ENCODE data around the gene CFAP61. TPM values are rescaled to one million over a fixed set of nuclear protein-coding genes. Genes with fewer than 3 reads are reported as not detected.

The CFAP61 gene
- total RNA-seq, 6 donors from 2014 or later = 0.37 to 14.3 (median 6.1) TPM

DNA sequence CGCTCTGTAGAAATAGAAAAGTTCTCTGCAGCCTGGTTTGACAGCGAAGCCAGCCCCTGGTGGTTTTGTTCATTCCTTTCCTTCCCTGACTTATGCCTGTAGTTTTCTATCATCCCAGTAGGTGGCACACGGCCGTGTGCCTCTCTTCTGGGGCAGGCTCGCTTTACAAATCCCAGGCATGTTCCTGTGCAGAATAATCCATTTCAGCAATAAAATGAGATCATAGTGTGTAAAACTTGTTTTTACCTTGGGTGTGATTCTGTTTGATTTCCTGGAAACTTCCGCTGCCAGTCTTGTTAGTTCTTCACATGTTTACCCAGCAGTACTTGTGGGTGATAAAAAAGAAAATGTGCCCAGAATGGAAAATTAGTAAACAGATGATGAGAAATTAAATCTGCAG, 308.1 kb downstream of the CFAP61 start:
- no peak for DNase-seq
- H3K27me3 ChIP-seq = peaks cover 0 to 32% (median 20%) of the 10 kb centered on the region in 4 donors

DNA sequence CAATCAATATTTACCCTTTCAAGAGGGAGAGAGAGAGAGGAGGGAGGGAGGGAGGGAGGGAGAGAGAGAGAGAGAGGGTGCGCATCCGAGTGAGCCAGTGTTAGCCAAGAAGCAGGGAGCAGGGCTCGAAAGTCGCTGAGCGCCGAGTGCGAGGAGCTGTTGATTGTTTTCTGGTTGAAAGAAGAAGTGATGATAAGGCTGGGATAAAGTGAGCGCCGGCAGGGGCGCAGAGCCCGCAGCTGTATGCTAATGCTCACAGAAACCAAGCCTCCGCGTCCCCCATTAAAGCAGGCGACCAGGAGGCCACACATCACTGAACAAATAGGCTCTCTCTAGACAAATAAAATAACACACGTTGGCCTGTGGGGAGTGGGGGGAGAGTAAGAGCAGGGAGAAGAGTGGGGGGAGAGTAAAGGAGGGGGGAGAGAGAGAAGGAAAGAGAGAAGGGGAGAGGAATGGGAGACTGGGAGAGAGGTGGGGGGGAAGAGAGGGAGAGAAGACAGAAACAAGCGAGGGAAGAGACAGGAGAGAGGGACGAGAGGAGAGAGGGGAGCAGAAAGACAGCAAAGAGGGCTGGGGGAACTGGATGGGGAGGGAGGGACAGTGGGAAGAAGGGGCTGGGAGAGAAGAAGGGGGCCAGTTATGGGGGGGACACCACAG, 310.6 kb downstream of the CFAP61 start:
- no peak for ATAC-seq (ENCODE audit: low FRiP score in 2 of 2)
- DNase-seq = peak in 1 of 2 donors; percentile 25
- Histone ChIP-seq H3K27me3 (peaks cover 0 to 54% (median 33%) of the 10 kb centered on the region in 4 donors), H3K4me1 (peaks cover 22 to 46% (median 34%) of the 10 kb centered on the region in 4 donors), H3K4me3 (no peak overlapping the region), H3K36me3 (no peaks in the 10 kb centered on the region), H3K9me3 (no peaks in the 10 kb centered on the region), H3K27ac (no peak overlapping the region)
- TF ChIP-seq EP300 (IDR thresholded peaks at IDR 0.05) = no peak
- TF ChIP-seq, protein P1, sequence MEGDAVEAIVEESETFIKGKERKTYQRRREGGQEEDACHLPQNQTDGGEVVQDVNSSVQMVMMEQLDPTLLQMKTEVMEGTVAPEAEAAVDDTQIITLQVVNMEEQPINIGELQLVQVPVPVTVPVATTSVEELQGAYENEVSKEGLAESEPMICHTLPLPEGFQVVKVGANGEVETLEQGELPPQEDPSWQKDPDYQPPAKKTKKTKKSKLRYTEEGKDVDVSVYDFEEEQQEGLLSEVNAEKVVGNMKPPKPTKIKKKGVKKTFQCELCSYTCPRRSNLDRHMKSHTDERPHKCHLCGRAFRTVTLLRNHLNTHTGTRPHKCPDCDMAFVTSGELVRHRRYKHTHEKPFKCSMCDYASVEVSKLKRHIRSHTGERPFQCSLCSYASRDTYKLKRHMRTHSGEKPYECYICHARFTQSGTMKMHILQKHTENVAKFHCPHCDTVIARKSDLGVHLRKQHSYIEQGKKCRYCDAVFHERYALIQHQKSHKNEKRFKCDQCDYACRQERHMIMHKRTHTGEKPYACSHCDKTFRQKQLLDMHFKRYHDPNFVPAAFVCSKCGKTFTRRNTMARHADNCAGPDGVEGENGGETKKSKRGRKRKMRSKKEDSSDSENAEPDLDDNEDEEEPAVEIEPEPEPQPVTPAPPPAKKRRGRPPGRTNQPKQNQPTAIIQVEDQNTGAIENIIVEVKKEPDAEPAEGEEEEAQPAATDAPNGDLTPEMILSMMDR (IDR thresholded peaks at IDR 0.05) = no peak
- no peak for TF ChIP-seq POLR2A (IDR thresholded peaks at IDR 0.05)
- TF ChIP-seq POLR2AphosphoS5 (IDR thresholded peaks at IDR 0.05) = no peak
- 9% methylated on average over 17 of the region's 17 CpGs for WGBS, 2 donors

More for the DNA sequence above, 308.1 kb downstream of the CFAP61 start:
- Histone ChIP-seq H3K9me3 (no peaks in the 10 kb centered on the region), H3K4me1 (peaks cover 11 to 31% (median 21%) of the 10 kb centered on the region in 4 donors), H3K4me3 (no peak overlapping the region), H3K27ac (no peak overlapping the region), H3K36me3 (no peaks in the 10 kb centered on the region)
- peak; percentile 73 to 92 for ATAC-seq (ENCODE audit: low FRiP score in 2 of 2)
- no peak for TF ChIP-seq EP300 (IDR thresholded peaks at IDR 0.05)
- no peak for TF ChIP-seq POLR2AphosphoS5 (IDR thresholded peaks at IDR 0.05)
- TF ChIP-seq POLR2A (IDR thresholded peaks at IDR 0.05) = no peak
- TF ChIP-seq, protein P1 (IDR thresholded peaks at IDR 0.05) = peak; percentile 53 to 76 (median 62)
- WGBS, 2 donors = 0 to 2% methylated on average over 6 of the region's 6 CpGs

DNA sequence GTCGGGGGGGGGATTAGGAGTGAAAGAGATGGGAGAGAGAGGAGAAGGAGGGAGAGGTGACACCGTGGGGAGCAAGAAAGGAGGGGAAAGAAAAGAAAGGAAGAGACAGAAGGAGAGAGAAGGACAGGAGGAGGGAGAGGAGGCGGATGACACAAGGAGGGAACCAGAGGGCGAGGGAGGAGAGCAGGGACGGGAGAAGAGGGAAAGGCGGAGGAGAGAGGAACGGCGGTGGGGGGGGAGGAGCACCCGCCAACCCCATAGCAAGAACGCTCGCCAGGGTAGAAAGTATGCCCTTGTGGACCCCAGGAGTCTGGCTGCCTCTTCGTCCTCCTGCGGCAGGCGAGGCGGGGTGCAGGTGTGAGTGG, 311.1 kb downstream of the CFAP61 start:
- WGBS, 2 donors = 6 to 9% methylated on average over 14 to 15 of the region's 15 CpGs
- Histone ChIP-seq H3K9me3 (no peaks in the 10 kb centered on the region), H3K4me3 (no peak overlapping the region), H3K27ac (no peak overlapping the region), H3K36me3 (no peaks in the 10 kb centered on the region), H3K4me1 (peaks cover 25 to 51% (median 36%) of the 10 kb centered on the region in 4 donors), H3K27me3 (peaks cover 0 to 57% (median 35%) of the 10 kb centered on the region in 4 donors)
- TF ChIP-seq EP300 (IDR thresholded peaks at IDR 0.05) = no peak
- DNase-seq = no peak
- no peak for ATAC-seq (ENCODE audit: low FRiP score in 2 of 2)

DNA sequence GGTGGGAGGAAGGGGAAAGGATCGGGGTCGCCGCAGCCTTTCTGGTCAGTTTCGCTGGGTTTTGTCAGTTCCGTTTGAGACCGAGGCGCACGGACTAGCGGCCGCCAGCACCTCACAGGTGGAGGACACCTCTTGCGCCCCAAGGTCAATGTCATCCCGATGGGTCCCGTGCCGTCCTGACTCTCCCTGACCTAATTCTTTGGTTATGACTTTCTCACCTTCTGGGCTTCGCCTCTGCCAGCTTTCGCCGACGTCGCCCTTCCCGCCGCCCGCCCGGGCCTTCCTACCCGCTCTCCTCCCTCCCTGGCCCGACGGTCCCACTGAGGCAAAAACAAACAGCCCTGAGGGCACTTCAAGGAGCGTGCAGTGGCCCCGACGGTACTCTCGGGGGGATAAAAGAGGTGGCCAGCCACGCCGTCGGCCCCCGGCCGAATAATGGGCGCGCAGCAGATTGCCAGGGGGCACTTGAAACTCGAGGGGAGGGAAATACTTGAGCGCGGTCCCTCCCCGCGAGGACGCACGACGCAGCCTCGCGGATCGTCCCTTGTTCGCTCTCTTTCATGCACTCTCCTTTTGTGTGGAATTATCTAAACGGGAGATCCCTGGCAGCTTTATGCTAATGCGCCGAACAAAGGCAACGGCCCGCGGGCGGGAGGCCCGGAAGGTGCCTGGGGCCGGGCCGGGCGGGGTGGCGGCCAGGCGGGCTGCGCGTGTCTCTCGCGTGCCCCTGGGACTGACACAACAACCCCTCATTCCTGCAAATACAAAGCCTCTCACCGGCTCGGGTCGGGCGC, 311.7 kb downstream of the CFAP61 start:
- 4 to 5% methylated on average over 26 to 70 of the region's 70 CpGs for WGBS, 2 donors
- ATAC-seq (ENCODE audit: low FRiP score in 2 of 2) (no peak), DNase-seq (peak in 1 of 2 donors; percentile 84)
- Histone ChIP-seq H3K9me3 (no peaks in the 10 kb centered on the region), H3K27me3 (peaks cover 0 to 63% (median 38%) of the 10 kb centered on the region in 4 donors), H3K27ac (no peak overlapping the region), H3K4me3 (no peak overlapping the region), H3K36me3 (no peaks in the 10 kb centered on the region), H3K4me1 (peaks cover 31 to 57% (median 39%) of the 10 kb centered on the region in 4 donors)
- TF ChIP-seq POLR2A (IDR thresholded peaks at IDR 0.05) = no peak
- TF ChIP-seq POLR2AphosphoS5 (IDR thresholded peaks at IDR 0.05) = no peak

DNA sequence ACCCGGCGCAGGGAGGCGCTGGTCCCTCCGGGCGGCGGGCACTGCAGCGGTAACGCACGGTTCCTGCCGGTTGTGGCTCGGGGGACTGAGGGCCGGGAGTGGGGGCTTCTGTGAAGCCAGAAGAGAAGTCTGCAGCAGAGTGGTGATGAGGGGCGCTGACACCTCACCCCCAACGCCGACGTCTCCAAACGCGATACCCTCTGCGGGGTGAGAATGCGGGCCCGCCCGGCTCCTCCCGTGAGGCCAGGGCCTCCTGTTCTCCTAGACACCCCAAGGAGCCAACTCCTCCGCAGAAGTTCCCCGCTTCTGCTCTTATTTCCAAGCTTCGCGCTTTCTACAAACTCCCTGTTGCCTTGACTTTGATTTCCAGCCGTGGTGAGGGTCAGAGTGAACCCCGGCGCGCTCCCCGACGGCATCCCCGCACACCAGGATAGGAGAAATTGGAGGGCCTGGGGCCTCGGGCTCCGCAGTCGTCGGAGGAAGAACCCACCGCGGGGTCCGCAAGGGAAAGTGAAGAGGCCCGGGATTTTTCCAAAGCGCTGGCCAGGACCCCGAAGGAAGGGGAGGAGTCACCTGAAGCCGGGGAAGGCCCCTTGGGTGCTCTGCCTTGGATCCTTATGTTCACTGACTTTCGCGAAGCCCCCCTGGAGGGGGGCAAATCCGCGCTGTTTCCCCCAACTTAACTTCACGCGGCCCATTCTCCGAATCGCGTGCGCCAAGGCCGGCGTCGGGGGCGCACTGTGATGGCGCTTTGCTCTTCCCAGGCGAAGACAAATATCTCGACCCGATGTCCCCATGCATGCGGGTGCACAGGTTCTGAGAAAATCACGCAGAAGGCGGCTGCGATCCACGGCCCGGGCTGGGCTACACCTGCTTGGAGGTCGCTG, 312.5 kb downstream of the CFAP61 start:
- no peak overlapping the region for H3K4me3 ChIP-seq
- no peak for TF ChIP-seq POLR2AphosphoS5 (IDR thresholded peaks at IDR 0.05)
- TF ChIP-seq EP300 (IDR thresholded peaks at IDR 0.05) = no peak
- no peak for TF ChIP-seq POLR2A (IDR thresholded peaks at IDR 0.05)
- TF ChIP-seq, protein P1 (IDR thresholded peaks at IDR 0.05) = no peak
- 5 to 6% methylated on average over 11 to 55 of the region's 70 CpGs for WGBS, 2 donors

More for the DNA sequence above, 312.5 kb downstream of the CFAP61 start:
- H3K27me3 ChIP-seq = peaks cover 0 to 71% (median 45%) of the 10 kb centered on the region in 4 donors
- H3K27ac ChIP-seq = no peak overlapping the region
- H3K9me3 ChIP-seq = no peaks in the 10 kb centered on the region
- ATAC-seq (ENCODE audit: low FRiP score in 2 of 2) (no peak), DNase-seq (peak in 1 of 2 donors; percentile 66)
- no peaks in the 10 kb centered on the region for H3K36me3 ChIP-seq
- H3K4me1 ChIP-seq = peaks cover 38 to 65% (median 47%) of the 10 kb centered on the region in 4 donors
